PC-3 (cell line): ENCODE measurements around the gene ONECUT3.

Source experiments
- EZH2phosphoT487 ChIP-seq: fragments of 300-600 bp; sonication (generic); IDR thresholded peaks from 2 replicates; pipeline ENCODE4 v1.6.1; 2018; ENCODE audit warnings: mild to moderate bottlenecking, antibody characterized with exemption, low read length, borderline replicate concordance
- TF ChIP-seq, protein P1 (sequence below): fragments of 300-600 bp; sonication (generic); conservative IDR thresholded peaks from 2 replicates; pipeline ENCODE4 v1.5.1; 2017; ENCODE audit warnings: antibody characterized with exemption, low read depth, mild to moderate bottlenecking, low read length

DNA sequence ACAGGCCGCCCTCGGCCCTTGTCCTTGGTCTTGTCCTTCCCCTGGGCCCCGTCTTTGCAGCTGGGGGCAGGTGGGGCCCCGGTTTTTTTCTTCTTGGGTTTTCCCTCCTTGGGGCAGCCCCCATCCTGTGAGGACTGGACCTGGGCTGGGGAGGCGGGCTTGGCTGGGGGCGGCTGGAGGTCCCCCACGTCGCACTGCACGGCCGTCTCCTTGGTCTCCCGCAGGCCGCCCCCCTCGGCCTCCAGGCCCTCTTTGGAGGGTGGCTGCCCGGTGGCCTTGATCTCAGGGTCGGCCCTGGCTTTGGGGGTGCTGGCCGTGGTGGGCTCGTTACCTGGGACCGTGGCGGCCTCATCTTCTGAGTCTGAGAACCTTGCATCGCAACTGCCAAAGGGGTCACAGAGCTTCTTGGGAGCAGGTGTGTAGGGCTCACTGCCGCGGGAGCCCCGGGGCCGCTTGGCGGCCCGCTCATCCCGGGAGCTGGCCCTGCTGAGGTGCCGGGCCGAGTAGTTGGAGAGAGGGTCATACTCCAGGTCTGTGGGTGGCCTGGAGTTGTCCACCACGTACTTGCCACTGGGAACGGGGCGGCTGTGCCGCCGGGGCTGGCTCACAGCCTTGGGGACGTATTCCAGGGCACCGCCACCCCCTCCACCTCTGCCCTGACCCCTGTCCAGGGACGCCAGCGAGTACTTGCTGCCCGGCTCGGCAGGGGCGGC lies 74.4 kb downstream of the ONECUT3 start:
- TF ChIP-seq, protein P1, sequence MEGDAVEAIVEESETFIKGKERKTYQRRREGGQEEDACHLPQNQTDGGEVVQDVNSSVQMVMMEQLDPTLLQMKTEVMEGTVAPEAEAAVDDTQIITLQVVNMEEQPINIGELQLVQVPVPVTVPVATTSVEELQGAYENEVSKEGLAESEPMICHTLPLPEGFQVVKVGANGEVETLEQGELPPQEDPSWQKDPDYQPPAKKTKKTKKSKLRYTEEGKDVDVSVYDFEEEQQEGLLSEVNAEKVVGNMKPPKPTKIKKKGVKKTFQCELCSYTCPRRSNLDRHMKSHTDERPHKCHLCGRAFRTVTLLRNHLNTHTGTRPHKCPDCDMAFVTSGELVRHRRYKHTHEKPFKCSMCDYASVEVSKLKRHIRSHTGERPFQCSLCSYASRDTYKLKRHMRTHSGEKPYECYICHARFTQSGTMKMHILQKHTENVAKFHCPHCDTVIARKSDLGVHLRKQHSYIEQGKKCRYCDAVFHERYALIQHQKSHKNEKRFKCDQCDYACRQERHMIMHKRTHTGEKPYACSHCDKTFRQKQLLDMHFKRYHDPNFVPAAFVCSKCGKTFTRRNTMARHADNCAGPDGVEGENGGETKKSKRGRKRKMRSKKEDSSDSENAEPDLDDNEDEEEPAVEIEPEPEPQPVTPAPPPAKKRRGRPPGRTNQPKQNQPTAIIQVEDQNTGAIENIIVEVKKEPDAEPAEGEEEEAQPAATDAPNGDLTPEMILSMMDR: no peak
- TF ChIP-seq EZH2phosphoT487: no peak
